Fibroblast of villous mesenchyme (primary cell): Measurements from ENCODE around the gene STRN4. TPM values are rescaled to one million over a fixed set of nuclear protein-coding genes. Genes with fewer than 3 reads are reported as not detected.
A peak's percentile ranks its signal among the peaks of the same experiment; 100 is the strongest.

ENCODE experiments used
- DNase-seq: peaks from one replicate; pipeline ENCODE4 v3.0.0-alpha.2; 2010; ENCODE audit warnings: low read depth
- H3K4me3 ChIP-seq: 2 replicates; pipeline ENCODE4 v1.5.1; 2011; ENCODE audit warnings: low read depth, mild to moderate bottlenecking, low read length
- total RNA-seq: library from RNA; depleted of rRNA; stranded (reverse); fragments of >200 nt; gene quantifications from 2 replicates; pipeline ENCODE4 v1.2.3, GENCODE V29; 2012
- TF ChIP-seq, protein P1 (sequence below): IDR thresholded peaks from 2 replicates; pipeline ENCODE4 v1.5.1; 2012; ENCODE audit warnings: low read depth, mild to moderate bottlenecking, low read length; ENCODE audit not compliant: insufficient read depth

STRN4 gene
- total RNA-seq, 1 donor: 66.5 TPM

DNA sequence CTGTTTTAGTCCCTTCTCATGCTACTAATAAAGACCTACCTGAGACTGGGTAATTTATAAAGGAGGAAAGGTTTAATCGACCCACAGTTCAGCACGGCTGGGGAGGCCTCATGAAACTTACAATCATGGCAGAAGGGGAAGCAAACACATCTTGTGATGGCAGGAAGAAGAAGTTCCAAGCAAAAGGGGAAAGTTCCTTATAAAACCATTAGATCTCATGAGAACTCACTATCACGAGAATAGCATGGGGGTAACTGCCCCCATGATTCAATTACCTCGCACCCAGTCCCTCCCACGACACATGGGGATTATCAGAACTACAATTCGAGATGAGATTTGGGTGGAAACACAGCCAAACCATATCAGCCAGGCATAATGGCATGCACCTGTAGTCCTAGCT is 13.0 kb upstream of the STRN4 start:
- no peak for DNase-seq
- H3K4me3 ChIP-seq: no peak overlapping the region
- TF ChIP-seq, protein P1, sequence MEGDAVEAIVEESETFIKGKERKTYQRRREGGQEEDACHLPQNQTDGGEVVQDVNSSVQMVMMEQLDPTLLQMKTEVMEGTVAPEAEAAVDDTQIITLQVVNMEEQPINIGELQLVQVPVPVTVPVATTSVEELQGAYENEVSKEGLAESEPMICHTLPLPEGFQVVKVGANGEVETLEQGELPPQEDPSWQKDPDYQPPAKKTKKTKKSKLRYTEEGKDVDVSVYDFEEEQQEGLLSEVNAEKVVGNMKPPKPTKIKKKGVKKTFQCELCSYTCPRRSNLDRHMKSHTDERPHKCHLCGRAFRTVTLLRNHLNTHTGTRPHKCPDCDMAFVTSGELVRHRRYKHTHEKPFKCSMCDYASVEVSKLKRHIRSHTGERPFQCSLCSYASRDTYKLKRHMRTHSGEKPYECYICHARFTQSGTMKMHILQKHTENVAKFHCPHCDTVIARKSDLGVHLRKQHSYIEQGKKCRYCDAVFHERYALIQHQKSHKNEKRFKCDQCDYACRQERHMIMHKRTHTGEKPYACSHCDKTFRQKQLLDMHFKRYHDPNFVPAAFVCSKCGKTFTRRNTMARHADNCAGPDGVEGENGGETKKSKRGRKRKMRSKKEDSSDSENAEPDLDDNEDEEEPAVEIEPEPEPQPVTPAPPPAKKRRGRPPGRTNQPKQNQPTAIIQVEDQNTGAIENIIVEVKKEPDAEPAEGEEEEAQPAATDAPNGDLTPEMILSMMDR: no peak

DNA sequence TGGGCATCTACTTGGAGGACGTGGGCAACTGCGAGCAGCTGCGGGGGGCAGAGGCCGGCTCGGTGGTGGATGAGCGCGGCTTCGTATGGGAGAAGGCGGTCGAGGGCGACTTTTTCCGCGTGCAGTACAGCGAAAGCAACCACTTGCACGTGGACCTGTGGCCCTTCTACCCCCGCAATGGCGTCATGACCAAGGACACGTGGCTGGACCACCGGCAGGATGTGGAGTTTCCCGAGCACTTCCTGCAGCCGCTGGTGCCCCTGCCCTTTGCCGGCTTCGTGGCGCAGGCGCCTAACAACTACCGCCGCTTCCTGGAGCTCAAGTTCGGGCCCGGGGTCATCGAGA is 10.3 kb upstream of the STRN4 start:
- TF ChIP-seq, protein P1: no peak
- H3K4me3 ChIP-seq: no peak overlapping the region
- no peak for DNase-seq

DNA sequence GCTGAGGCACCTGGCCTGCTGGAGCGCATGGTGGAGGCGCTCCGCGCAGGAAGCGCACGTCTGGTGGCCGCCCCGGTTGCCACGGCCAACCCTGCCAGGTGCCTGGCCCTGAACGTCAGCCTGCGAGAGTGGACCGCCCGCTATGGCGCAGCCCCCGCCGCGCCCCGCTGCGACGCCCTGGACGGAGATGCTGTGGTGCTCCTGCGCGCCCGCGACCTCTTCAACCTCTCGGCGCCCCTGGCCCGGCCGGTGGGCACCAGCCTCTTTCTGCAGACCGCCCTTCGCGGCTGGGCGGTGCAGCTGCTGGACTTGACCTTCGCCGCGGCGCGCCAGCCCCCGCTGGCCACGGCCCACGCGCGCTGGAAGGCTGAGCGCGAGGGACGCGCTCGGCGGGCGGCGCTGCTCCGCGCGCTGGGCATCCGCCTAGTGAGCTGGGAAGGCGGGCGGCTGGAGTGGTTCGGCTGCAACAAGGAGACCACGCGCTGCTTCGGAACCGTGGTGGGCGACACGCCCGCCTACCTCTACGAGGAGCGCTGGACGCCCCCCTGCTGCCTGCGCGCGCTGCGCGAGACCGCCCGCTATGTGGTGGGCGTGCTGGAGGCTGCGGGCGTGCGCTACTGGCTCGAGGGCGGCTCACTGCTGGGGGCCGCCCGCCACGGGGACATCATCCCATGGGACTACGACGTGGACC is 9.7 kb upstream of the STRN4 start:
- no peak for DNase-seq
- no peak overlapping the region for H3K4me3 ChIP-seq
- TF ChIP-seq, protein P1: no peak

DNA sequence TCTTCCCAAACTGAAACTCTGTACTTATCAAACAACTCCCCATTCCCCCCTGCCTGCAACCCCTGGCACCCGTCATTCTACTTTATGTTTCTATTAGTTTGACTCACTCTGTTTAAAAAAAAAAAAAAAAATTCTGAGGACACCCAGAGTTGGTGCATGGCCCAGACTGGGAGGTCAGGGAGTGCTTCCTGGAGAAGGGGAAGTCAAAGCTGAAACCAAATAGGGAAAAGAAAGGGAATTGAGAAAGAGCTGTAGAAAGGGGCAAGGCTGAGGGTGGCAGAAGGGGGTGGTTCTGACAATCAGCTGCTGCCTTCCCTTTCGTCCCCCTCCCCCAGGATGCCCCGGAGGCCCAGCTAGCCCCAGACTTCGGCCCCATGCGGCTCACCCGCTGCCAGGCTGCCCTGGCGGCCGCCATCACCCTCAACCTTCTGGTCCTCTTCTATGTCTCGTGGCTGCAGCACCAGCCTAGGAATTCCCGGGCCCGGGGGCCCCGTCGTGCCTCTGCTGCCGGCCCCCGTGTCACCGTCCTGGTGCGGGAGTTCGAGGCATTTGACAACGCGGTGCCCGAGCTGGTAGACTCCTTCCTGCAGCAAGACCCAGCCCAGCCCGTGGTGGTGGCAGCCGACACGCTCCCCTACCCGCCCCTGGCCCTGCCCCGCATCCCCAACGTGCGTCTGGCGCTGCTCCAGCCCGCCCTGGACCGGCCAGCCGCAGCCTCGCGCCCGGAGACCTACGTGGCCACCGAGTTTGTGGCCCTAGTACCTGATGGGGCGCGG is 9.0 kb upstream of the STRN4 start:
- peak; percentile 40 for DNase-seq
- TF ChIP-seq, protein P1: no peak
- H3K4me3 ChIP-seq: no peak overlapping the region

DNA sequence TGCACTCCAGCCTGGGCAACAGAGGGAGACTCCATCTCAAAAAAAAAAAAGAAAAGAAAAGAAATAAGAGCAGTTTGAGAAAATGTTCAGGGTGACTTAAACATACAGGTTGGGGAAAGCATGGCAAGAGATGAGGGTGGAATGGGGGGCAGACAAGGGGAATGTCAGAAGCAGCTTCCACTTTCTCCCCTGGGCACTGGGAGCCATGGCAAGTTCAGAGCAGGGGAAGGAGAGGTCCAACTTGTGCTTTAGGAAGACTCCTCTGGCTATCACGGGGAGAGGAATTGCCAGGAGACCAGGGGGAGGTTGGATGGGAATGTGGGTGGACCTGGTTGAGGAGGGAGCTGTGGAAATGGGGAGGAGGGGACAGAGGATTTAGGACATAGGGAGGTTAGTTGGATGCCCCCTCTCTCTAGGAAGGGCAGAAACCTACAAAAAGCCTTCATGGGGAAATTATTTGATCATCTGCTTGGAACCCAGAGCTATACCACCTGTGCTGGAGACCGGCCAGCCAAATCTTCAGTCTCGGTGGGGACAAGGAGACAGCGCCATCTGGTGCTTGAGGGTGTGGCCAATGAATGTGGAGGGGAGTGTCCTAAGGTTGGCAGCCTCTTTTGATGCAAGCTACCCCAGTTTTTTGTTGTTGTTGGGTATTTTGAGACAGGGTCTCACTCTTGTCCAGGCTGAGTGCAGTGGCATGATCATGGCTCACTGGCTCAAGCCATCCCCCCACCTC is 7.3 kb upstream of the STRN4 start:
- DNase-seq: peak; percentile 24

DNA sequence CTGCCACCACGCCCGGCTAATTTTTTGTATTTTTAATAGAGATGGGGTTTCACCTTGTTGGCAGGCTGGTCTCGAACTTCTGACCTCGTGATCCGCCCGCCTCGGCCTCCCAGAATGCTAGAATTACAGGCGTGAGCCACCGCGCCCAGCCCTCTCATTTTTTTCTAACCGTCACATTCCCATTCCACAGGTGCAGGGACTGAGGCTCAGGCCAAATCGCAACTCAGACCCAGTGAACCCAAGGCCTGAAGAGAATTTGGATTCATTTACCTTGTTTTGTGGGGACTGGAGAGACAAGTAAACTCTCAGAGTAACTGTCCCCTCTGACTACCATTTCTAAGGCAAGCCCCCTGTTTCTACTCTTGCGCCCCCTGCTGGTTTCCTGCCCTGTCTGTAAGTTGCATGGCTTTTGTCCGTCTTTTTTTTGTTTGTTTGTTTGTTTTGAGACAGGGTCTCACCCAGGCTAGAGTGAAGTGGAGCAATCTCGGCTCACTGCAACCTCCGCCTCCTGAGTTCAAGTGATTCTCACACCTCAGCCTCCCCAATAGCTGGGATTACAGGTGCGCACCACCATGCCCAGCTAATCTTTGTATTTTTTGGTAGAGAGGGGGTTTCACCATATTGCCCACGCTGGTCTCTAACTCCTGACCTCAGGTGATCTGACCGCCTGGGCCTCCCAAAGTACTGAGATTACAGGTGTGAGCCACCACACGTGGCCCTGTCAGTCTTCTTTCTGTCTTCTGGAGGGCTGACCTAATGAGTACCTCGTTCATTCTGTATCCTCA is 2.3 kb upstream of the STRN4 start:
- H3K4me3 ChIP-seq: no peak overlapping the region
- DNase-seq: peak; percentile 71
- TF ChIP-seq, protein P1: peak; percentile 80

More for the DNA sequence above, 7.3 kb upstream of the STRN4 start:
- no peak overlapping the region for H3K4me3 ChIP-seq
- TF ChIP-seq, protein P1: peak; percentile 47
